ENCODE results near the gene TSPOAP1. TPM values are rescaled to one million over a fixed set of nuclear protein-coding genes. Genes with fewer than 3 reads are reported as not detected.
A peak's percentile ranks its signal among the peaks of the same experiment; 100 is the strongest.

The TSPOAP1 gene
- total and polyA plus RNA-seq, 10 of the 15 experiments (the other 5 are each of a cell fraction or from before 2014, with no cell fraction given): 0.58 to 16.4 (median 4.2) TPM; not detected in 1

- RAD21 ChIA-PET (ENCODE audit: unreplicated experiment): no interaction called here
- Histone ChIP-seq H4K20me1 (ENCODE audit: control insufficient read depth, insufficient read depth) (no peaks in the 10 kb centered on the region), H3K36me3 (ENCODE audit: control insufficient read depth in 2 of 2, insufficient read depth in 2 of 2, low read length in 1 of 2) (peaks cover 0 to 24% of the 10 kb centered on the region in 2 experiments; a peak in 3 of 4 replicates), H3K4me2 (ENCODE audit: control insufficient read depth, insufficient read depth) (no peak overlapping the region), H3K4me3 (no peak overlapping the region), H3K4me1 (ENCODE audit: control insufficient read depth, insufficient read depth, low read length) (peaks cover 5% of the 10 kb centered on the region), H3K27ac (ENCODE audit: control insufficient read depth, insufficient read depth) (no peak overlapping the region), H3K9me3 (replicated peaks; ENCODE audit: control insufficient read depth, insufficient read depth, low read length) (no peaks in the 10 kb centered on the region), H3K27me3 (replicated peaks in 1 of 2; ENCODE audit: control insufficient read depth in 2 of 2, insufficient read depth in 2 of 2, low read length in 1 of 2) (no peaks in the 10 kb centered on the region), H3K79me2 (ENCODE audit: control insufficient read depth, insufficient read depth, low read length) (peaks cover 5% of the 10 kb centered on the region), H2AFZ (ENCODE audit: control insufficient read depth, low read depth, low read length) (no peak overlapping the region), H3K9ac (ENCODE audit: control insufficient read depth, insufficient read depth, low read length) (no peak overlapping the region)
- FAIRE-seq (no peak), ATAC-seq (no peak), DNase-seq (ENCODE audit: low read depth, low spot score) (no peak)
- intact Hi-C loops (cut with micrococcal nuclease; ENCODE audit: unreplicated experiment): no loop called here
- BruUV-seq (replicated peaks): no TSS peak
- POLR2A ChIA-PET: interaction anchor here (0.6 kb wide), 2 partner anchors 17 to 41 kb away, joined by 3 to 5 read pairs; no protein-coding TSS in a partner anchor
- in situ Hi-C loops (cut with MboI): no loop called here
- CTCF ChIA-PET: interaction anchor here (0.6 to 3.7 kb wide), 5 partner anchors 40 to 599 kb away, joined by 3 to 19 read pairs (median 4); partner anchors contain the start of gene RNF43
- peak; percentile 23; the same call in 1 of the 2 replicates for TF ChIP-seq POLR2A (IDR thresholded peaks at IDR 0.05; ENCODE audit: low read depth, low read length)
- no peak for TF ChIP-seq CBX5 (IDR thresholded peaks at IDR 0.05; ENCODE audit: low read depth)
- 66% methylated on average over 22 of the region's 22 CpGs for WGBS (ENCODE audit: insufficient coverage, insufficient replicate concordance, low lambda C conversion rate, missing lambda C conversion rate)
- SMC1A ChIA-PET (ENCODE audit: uncharacterized antibody, unreplicated experiment): interaction anchor here (7.2 kb wide), 1 partner anchor 57 kb away, joined by 91 read pairs; the partner anchor contains the start of gene RNF43
These were observed 29.0 kb upstream of the TSPOAP1 start for GRCh38 chr17:58357312-58358297.

GRCh38 chr17:58356231-58356630 is 27.6 kb upstream of the TSPOAP1 start:
- no peak for FAIRE-seq
- RAD21 ChIA-PET (ENCODE audit: unreplicated experiment): interaction anchor here (0.9 to 3.0 kb wide), 4 partner anchors 18 to 61 kb away, joined by 4 to 16 read pairs (median 4); partner anchors contain the start of gene RNF43
- SMC1A ChIA-PET (ENCODE audit: uncharacterized antibody, unreplicated experiment): interaction anchor here (0.9 to 7.2 kb wide), 5 partner anchors 13 to 71 kb away, joined by 3 to 91 read pairs (median 3); partner anchors contain the start of gene RNF43
- ATAC-seq: no peak
- Histone ChIP-seq H3K27me3 (replicated peaks in 1 of 2; ENCODE audit: control insufficient read depth in 2 of 2, insufficient read depth in 2 of 2, low read length in 1 of 2) (no peaks in the 10 kb centered on the region), H4K20me1 (ENCODE audit: control insufficient read depth, insufficient read depth) (no peaks in the 10 kb centered on the region), H3K4me1 (ENCODE audit: control insufficient read depth, insufficient read depth, low read length) (peaks cover 5% of the 10 kb centered on the region), H3K4me3 (no peak overlapping the region), H3K27ac (ENCODE audit: control insufficient read depth, insufficient read depth) (no peak overlapping the region), H3K36me3 (ENCODE audit: control insufficient read depth in 2 of 2, insufficient read depth in 2 of 2, low read length in 1 of 2) (peaks cover 0 to 24% of the 10 kb centered on the region in 2 experiments; a peak in 3 of 4 replicates), H3K9me3 (replicated peaks; ENCODE audit: control insufficient read depth, insufficient read depth, low read length) (no peaks in the 10 kb centered on the region), H3K79me2 (ENCODE audit: control insufficient read depth, insufficient read depth, low read length) (peaks cover 17% of the 10 kb centered on the region), H2AFZ (ENCODE audit: control insufficient read depth, low read depth, low read length) (no peak overlapping the region), H3K9ac (ENCODE audit: control insufficient read depth, insufficient read depth, low read length) (no peak overlapping the region), H3K4me2 (ENCODE audit: control insufficient read depth, insufficient read depth) (no peak overlapping the region)
- no peak for DNase-seq (ENCODE audit: low read depth, low spot score)
- CTCF ChIA-PET: interaction anchor here (3.7 kb wide), 2 partner anchors 39 to 61 kb away, joined by 13 to 19 read pairs; partner anchors contain the start of gene RNF43
- WGBS (ENCODE audit: insufficient coverage, insufficient replicate concordance, low lambda C conversion rate, missing lambda C conversion rate): 88% methylated on average over 1 of the region's 1 CpG
- in situ Hi-C loops (cut with MboI) (no loop called here), intact Hi-C loops (cut with micrococcal nuclease; ENCODE audit: unreplicated experiment) (no loop called here)
- POLR2A ChIA-PET: interaction anchor here (0.6 to 6.5 kb wide), 4 partner anchors 23 to 1459 kb away, joined by 3 to 64 read pairs (median 6); partner anchors contain the start of gene RNF43
- no TSS peak for BruUV-seq (replicated peaks)
- TF ChIP-seq PAX5 (IDR thresholded peaks at IDR 0.05; ENCODE audit: borderline replicate concordance, low read depth, low read length) (no peak), NFYB (IDR thresholded peaks at IDR 0.05; ENCODE audit: insufficient read depth, low read depth, low read length) (no peak), TCF7 (IDR thresholded peaks at IDR 0.05; ENCODE audit: borderline replicate concordance) (no peak), KDM1A (IDR thresholded peaks at IDR 0.05; ENCODE audit: borderline replicate concordance) (no peak), IKZF1 (conservative IDR thresholded peaks at IDR 0.05) (no peak), E2F8 (IDR thresholded peaks at IDR 0.05; ENCODE audit: low read depth, partially characterized antibody) (no peak), BRCA1 (IDR thresholded peaks at IDR 0.05; ENCODE audit: low read depth, low read length) (no peak), ATF2 (IDR thresholded peaks at IDR 0.05; ENCODE audit: low read length) (no peak)

All from GM12878 (cell line).